Measurements from ENCODE around the gene DENND1A.

- TF ChIP-seq POLR2A (IDR thresholded peaks at IDR 0.05) (no peak), POLR2AphosphoS5 (IDR thresholded peaks at IDR 0.05) (no peak)
- TF ChIP-seq, protein P1, sequence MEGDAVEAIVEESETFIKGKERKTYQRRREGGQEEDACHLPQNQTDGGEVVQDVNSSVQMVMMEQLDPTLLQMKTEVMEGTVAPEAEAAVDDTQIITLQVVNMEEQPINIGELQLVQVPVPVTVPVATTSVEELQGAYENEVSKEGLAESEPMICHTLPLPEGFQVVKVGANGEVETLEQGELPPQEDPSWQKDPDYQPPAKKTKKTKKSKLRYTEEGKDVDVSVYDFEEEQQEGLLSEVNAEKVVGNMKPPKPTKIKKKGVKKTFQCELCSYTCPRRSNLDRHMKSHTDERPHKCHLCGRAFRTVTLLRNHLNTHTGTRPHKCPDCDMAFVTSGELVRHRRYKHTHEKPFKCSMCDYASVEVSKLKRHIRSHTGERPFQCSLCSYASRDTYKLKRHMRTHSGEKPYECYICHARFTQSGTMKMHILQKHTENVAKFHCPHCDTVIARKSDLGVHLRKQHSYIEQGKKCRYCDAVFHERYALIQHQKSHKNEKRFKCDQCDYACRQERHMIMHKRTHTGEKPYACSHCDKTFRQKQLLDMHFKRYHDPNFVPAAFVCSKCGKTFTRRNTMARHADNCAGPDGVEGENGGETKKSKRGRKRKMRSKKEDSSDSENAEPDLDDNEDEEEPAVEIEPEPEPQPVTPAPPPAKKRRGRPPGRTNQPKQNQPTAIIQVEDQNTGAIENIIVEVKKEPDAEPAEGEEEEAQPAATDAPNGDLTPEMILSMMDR (IDR thresholded peaks at IDR 0.05), result no peak
Observed at GRCh38 chr9:123925161-123925560, 4.8 kb downstream of the DENND1A start.
